ES-I3 (cell line): ENCODE measurements around the gene FSHR.

Experiments used
- H3K36me3 ChIP-seq: 2 replicates; pipeline ENCODE4 v1.6.1; 2013; ENCODE audit warnings: mild to moderate bottlenecking, low read length, control low read depth, moderate library complexity; ENCODE audit not compliant: insufficient read depth
- H3K4me1 ChIP-seq: 2 replicates; pipeline ENCODE4 v1.6.1; 2013; ENCODE audit warnings: mild to moderate bottlenecking, control low read depth, low read length; ENCODE audit not compliant: insufficient read depth
- H3K9ac ChIP-seq: 2 replicates; pipeline ENCODE4 v1.6.1; 2013; ENCODE audit warnings: low read depth, mild to moderate bottlenecking, low read length, moderate library complexity
- H3K9me3 ChIP-seq: 2 replicates; pipeline ENCODE4 v1.6.1; 2013; ENCODE audit warnings: mild to moderate bottlenecking, low read length, moderate library complexity; ENCODE audit not compliant: control insufficient read depth, insufficient read depth

The FSHR gene

GRCh38 chr2:49154891-49155290, 576 bp upstream of the FSHR start:
- Histone ChIP-seq H3K9ac (no peak overlapping the region), H3K9me3 (no peaks in the 10 kb centered on the region), H3K4me1 (peaks cover 25% of the 10 kb centered on the region), H3K36me3 (no peaks in the 10 kb centered on the region)

GRCh38 chr2:49153252-49153651, 1.1 kb downstream of the FSHR start:
- no peaks in the 10 kb centered on the region for H3K36me3 ChIP-seq
- H3K4me1 ChIP-seq, result peaks cover 26% of the 10 kb centered on the region
- H3K9me3 ChIP-seq, result no peaks in the 10 kb centered on the region
- H3K9ac ChIP-seq, result no peak overlapping the region

GRCh38 chr2:49152824-49153223, 1.5 kb downstream of the FSHR start:
- H3K9me3 ChIP-seq, result no peaks in the 10 kb centered on the region
- no peak overlapping the region for H3K9ac ChIP-seq
- no peaks in the 10 kb centered on the region for H3K36me3 ChIP-seq

GRCh38 chr2:49146401-49146800, 7.9 kb downstream of the FSHR start:
- no peaks in the 10 kb centered on the region for H3K36me3 ChIP-seq
- H3K9me3 ChIP-seq, result no peaks in the 10 kb centered on the region
- H3K4me1 ChIP-seq, result peaks cover 3% of the 10 kb centered on the region; the same call in 1 of the 2 replicates
- H3K9ac ChIP-seq, result no peak overlapping the region

More at GRCh38 chr2:49152824-49153223, 1.5 kb downstream of the FSHR start:
- peaks cover 26% of the 10 kb centered on the region for H3K4me1 ChIP-seq

- H3K4me1 ChIP-seq, result no peaks in the 10 kb centered on the region
- no peaks in the 10 kb centered on the region for H3K9me3 ChIP-seq
- H3K36me3 ChIP-seq, result no peaks in the 10 kb centered on the region
- H3K9ac ChIP-seq, result no peak overlapping the region
Observed at GRCh38 chr2:49131801-49132200, 22.5 kb downstream of the FSHR start.

GRCh38 chr2:49129034-49129433, 25.3 kb downstream of the FSHR start:
- Histone ChIP-seq H3K4me1 (no peaks in the 10 kb centered on the region), H3K9ac (no peak overlapping the region), H3K36me3 (no peaks in the 10 kb centered on the region), H3K9me3 (no peaks in the 10 kb centered on the region)

GRCh38 chr2:49123600-49123999, 30.7 kb downstream of the FSHR start:
- no peaks in the 10 kb centered on the region for H3K9me3 ChIP-seq
- H3K36me3 ChIP-seq, result no peaks in the 10 kb centered on the region
- no peak overlapping the region for H3K9ac ChIP-seq
- H3K4me1 ChIP-seq, result no peaks in the 10 kb centered on the region

- Histone ChIP-seq H3K4me1 (no peaks in the 10 kb centered on the region), H3K9me3 (no peaks in the 10 kb centered on the region), H3K9ac (no peak overlapping the region), H3K36me3 (no peaks in the 10 kb centered on the region)
Observed at GRCh38 chr2:49122107-49122506, 32.2 kb downstream of the FSHR start.

- no peaks in the 10 kb centered on the region for H3K36me3 ChIP-seq
- H3K9ac ChIP-seq, result no peak overlapping the region
- no peaks in the 10 kb centered on the region for H3K9me3 ChIP-seq
- no peaks in the 10 kb centered on the region for H3K4me1 ChIP-seq
Observed at GRCh38 chr2:49113046-49113445, 41.3 kb downstream of the FSHR start.

GRCh38 chr2:49111456-49111855, 42.9 kb downstream of the FSHR start:
- no peaks in the 10 kb centered on the region for H3K36me3 ChIP-seq
- H3K9ac ChIP-seq, result no peak overlapping the region

GRCh38 chr2:49111006-49111405, 43.3 kb downstream of the FSHR start:
- H3K4me1 ChIP-seq, result no peaks in the 10 kb centered on the region
- no peaks in the 10 kb centered on the region for H3K36me3 ChIP-seq
- no peak overlapping the region for H3K9ac ChIP-seq
- H3K9me3 ChIP-seq, result no peaks in the 10 kb centered on the region

More at GRCh38 chr2:49111456-49111855, 42.9 kb downstream of the FSHR start:
- Histone ChIP-seq H3K9me3 (no peaks in the 10 kb centered on the region), H3K4me1 (no peaks in the 10 kb centered on the region)

GRCh38 chr2:49110571-49110970, 43.7 kb downstream of the FSHR start:
- H3K4me1 ChIP-seq, result no peaks in the 10 kb centered on the region
- no peak overlapping the region for H3K9ac ChIP-seq
- no peaks in the 10 kb centered on the region for H3K36me3 ChIP-seq
- H3K9me3 ChIP-seq, result no peaks in the 10 kb centered on the region

GRCh38 chr2:49108851-49109250, 45.5 kb downstream of the FSHR start:
- H3K9me3 ChIP-seq, result no peaks in the 10 kb centered on the region
- no peaks in the 10 kb centered on the region for H3K4me1 ChIP-seq
- no peak overlapping the region for H3K9ac ChIP-seq
- no peaks in the 10 kb centered on the region for H3K36me3 ChIP-seq

- Histone ChIP-seq H3K4me1 (no peaks in the 10 kb centered on the region), H3K9ac (no peak overlapping the region), H3K36me3 (no peaks in the 10 kb centered on the region), H3K9me3 (no peaks in the 10 kb centered on the region)
Observed at GRCh38 chr2:49108436-49108835, 45.9 kb downstream of the FSHR start.

- H3K9me3 ChIP-seq, result no peaks in the 10 kb centered on the region
- H3K4me1 ChIP-seq, result no peaks in the 10 kb centered on the region
- no peaks in the 10 kb centered on the region for H3K36me3 ChIP-seq
- no peak overlapping the region for H3K9ac ChIP-seq
Observed at GRCh38 chr2:49105506-49105905, 48.8 kb downstream of the FSHR start.

- Histone ChIP-seq H3K36me3 (no peaks in the 10 kb centered on the region), H3K9me3 (no peaks in the 10 kb centered on the region), H3K9ac (no peak overlapping the region), H3K4me1 (no peaks in the 10 kb centered on the region)
Observed at GRCh38 chr2:49102146-49102545, 52.2 kb downstream of the FSHR start.
